GM23338 (cell line): ENCODE data around the gene METTL24. TPM values are rescaled to one million over a fixed set of nuclear protein-coding genes. Genes with fewer than 3 reads are reported as not detected.

Experiments
- ATAC-seq: fragments of 200-7000 bp; cut with Tn5 transposase; 3 replicates; pipeline ENCODE4 v1.9.1; 2020
- DNase-seq: peaks from one replicate; pipeline ENCODE4 v3.0.0-alpha.2; 2015; ENCODE audit warnings: low spot score
- H2AFZ ChIP-seq: fragments of 200-600 bp; sonication (generic); 2 replicates; pipeline ENCODE4 v1.8.0; 2016; ENCODE audit warnings: antibody characterized with exemption, mild to moderate bottlenecking, moderate library complexity
- H3F3A ChIP-seq: fragments of 200-600 bp; sonication (generic); replicated peaks from 2 replicates; pipeline ENCODE4 v1.8.0; 2017; ENCODE audit warnings: antibody characterized with exemption, mixed run types, low read depth
- H3K27ac ChIP-seq: fragments of 200-600 bp; sonication (generic); 2 replicates; pipeline ENCODE4 v1.6.1; 2016; ENCODE audit warnings: low read depth
- H3K27me3 ChIP-seq: fragments of 200-600 bp; sonication (generic); 2 replicates; pipeline ENCODE4 v1.8.0; 2016; ENCODE audit warnings: mild to moderate bottlenecking, mixed run types, moderate library complexity; ENCODE audit not compliant: insufficient read depth
- H3K36me3 ChIP-seq: fragments of 200-600 bp; sonication (generic); 2 replicates; pipeline ENCODE4 v1.8.0; 2016; ENCODE audit warnings: mild to moderate bottlenecking; ENCODE audit not compliant: insufficient read depth
- H3K4me1 ChIP-seq: fragments of 200-600 bp; sonication (generic); 2 replicates; pipeline ENCODE4 v1.8.0; 2016; ENCODE audit warnings: mild to moderate bottlenecking, moderate library complexity; ENCODE audit not compliant: insufficient read depth
- H3K4me2 ChIP-seq: fragments of 200-600 bp; sonication (generic); 2 replicates; pipeline ENCODE4 v1.7.1; 2017; ENCODE audit warnings: mixed run types
- H3K4me3 ChIP-seq: fragments of 200-600 bp; sonication (generic); 2 replicates; pipeline ENCODE4 v1.6.1; 2016; ENCODE audit warnings: mixed run types
- H3K79me2 ChIP-seq: fragments of 200-600 bp; sonication (generic); replicated peaks from 2 replicates; pipeline ENCODE4 v1.8.0; 2017; ENCODE audit warnings: mild to moderate bottlenecking; ENCODE audit not compliant: insufficient read depth
- H3K9me2 ChIP-seq: fragments of 200-600 bp; sonication (generic); 2 replicates; pipeline ENCODE4 v1.8.0; 2017; ENCODE audit not compliant: insufficient read depth
- H4K20me1 ChIP-seq: fragments of 200-600 bp; sonication (generic); replicated peaks from 2 replicates; pipeline ENCODE4 v1.8.0; 2017; ENCODE audit warnings: mild to moderate bottlenecking; ENCODE audit not compliant: insufficient read depth
- H3K27ac Mint-ChIP-seq: 2 replicates; pipeline ENCODE4 v1.8.0; 2020; ENCODE audit warnings: inconsistent platforms, mild to moderate bottlenecking, moderate library complexity, mixed read lengths
- H3K27me3 Mint-ChIP-seq: 3 replicates; pipeline ENCODE4 v1.8.0; 2022; ENCODE audit warnings: low read depth, mild to moderate bottlenecking, moderate library complexity, mixed read lengths, inconsistent platforms; ENCODE audit not compliant: insufficient read depth, poor library complexity
- H3K36me3 Mint-ChIP-seq: 3 replicates; pipeline ENCODE4 v1.8.0; 2021; ENCODE audit warnings: low read depth, mild to moderate bottlenecking, inconsistent platforms, moderate library complexity, mixed read lengths
- H3K4me1 Mint-ChIP-seq: 3 replicates; pipeline ENCODE4 v1.8.0; 2020; ENCODE audit warnings: mild to moderate bottlenecking, inconsistent platforms, mixed read lengths
- H3K4me3 Mint-ChIP-seq: 3 replicates; pipeline ENCODE4 v1.8.0; 2021; ENCODE audit warnings: moderate library complexity, mild to moderate bottlenecking, inconsistent platforms, mixed read lengths
- H3K9me3 Mint-ChIP-seq: 3 replicates; pipeline ENCODE4 v1.8.0; 2020; ENCODE audit warnings: moderate library complexity, mild to moderate bottlenecking, inconsistent platforms, mixed read lengths
- NANOG ChIP-seq: IDR thresholded peaks from 2 replicates; pipeline ENCODE4 v1.6.1; 2016; ENCODE audit warnings: antibody characterized with exemption, borderline replicate concordance
- POLR2AphosphoS5 ChIP-seq: IDR thresholded peaks from 2 replicates; pipeline ENCODE4 v1.6.1; 2016; ENCODE audit warnings: antibody characterized with exemption, low read depth
- STAT1 ChIP-seq: IDR thresholded peaks from one replicate; pipeline ENCODE4 v1.6.1; 2016; ENCODE audit warnings: antibody characterized with exemption; ENCODE audit not compliant: unreplicated experiment
- ZNF114 ChIP-seq: fragments of 250-450 bp; sonication (Bioruptor Pico); IDR thresholded peaks from 2 replicates; pipeline ENCODE4 v1.5.0; 2020; ENCODE audit warnings: mild to moderate bottlenecking, moderate library complexity
- polyA plus RNA-seq: library from polyadenylated mRNA; unstranded; fragments of >200 nt; fragmentation: Nextera tagmentation; extraction: Ambion mirVana; gene quantifications from 2 replicates; pipeline ENCODE4 v1.2.1, GENCODE V29; 2016
- total RNA-seq: library from RNA; depleted of rRNA; stranded (reverse); fragments of >200 nt; shearing (Covaris generic); gene quantifications from 2 replicates; pipeline ENCODE4 v1.2.3, GENCODE V29; 2014
- TF ChIP-seq, protein P1 (sequence below), 2 experiments: fragments of 200-600 bp in 1 of 2; sonication (generic) in 1 of 2; conservative IDR thresholded peaks; 2 replicates each; pipeline versions ENCODE4 v1.5.1 to v1.6.1; 2016 to 2017; ENCODE audit warnings: antibody characterized with exemption in 2 of 2, low read depth in 2 of 2, mild to moderate bottlenecking in 2 of 2, moderate library complexity in 1 of 2
- TF ChIP-seq, protein P2 (sequence below): IDR thresholded peaks from 2 replicates; pipeline ENCODE4 v1.6.1; 2016; ENCODE audit warnings: antibody characterized with exemption
- TF ChIP-seq, protein P3 (sequence below): fragments of 250-450 bp; sonication (Bioruptor Pico); IDR thresholded peaks from 2 replicates; pipeline ENCODE4 v1.5.0; 2020; ENCODE audit warnings: mild to moderate bottlenecking, moderate library complexity

Gene METTL24
- total and polyA plus RNA-seq, 2 experiments from 2014 or later = 0.35 TPM; not detected in 1

DNA sequence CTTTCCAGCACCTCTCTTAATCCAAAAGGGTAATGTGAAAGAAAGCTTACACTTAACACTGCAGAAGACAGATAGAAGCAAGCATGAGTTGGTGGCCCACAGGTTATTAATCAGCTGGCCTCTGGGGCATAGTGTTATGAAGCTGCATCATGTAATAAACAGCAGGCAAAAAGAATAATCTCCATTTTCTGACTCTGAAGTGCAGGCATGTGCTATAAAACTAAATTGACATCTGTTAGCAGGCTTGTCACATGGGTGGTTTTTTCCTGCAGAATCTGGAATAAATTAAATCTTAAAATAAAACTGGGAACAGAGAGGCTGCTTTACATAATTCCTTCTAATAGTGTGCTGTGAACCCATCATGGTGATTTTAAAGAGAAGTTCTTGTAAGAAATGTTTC, 73.3 kb downstream of the METTL24 start:
- peaks cover 3% of the 10 kb centered on the region; the same call in 2 of the 3 replicates for H3K9me3 Mint-ChIP-seq
- no peak for ATAC-seq
- H3K27me3 Mint-ChIP-seq = no peaks in the 10 kb centered on the region
- DNase-seq = no peak
- H3K4me3 Mint-ChIP-seq = no peak overlapping the region
- no peak for TF ChIP-seq STAT1
- Histone ChIP-seq H3K27me3 (no peaks in the 10 kb centered on the region), H3K9me2 (no peaks in the 10 kb centered on the region), H3K4me3 (no peak overlapping the region), H3K36me3 (no peaks in the 10 kb centered on the region), H3F3A (no peaks in the 10 kb centered on the region), H4K20me1 (no peaks in the 10 kb centered on the region), H3K27ac (no peak overlapping the region), H3K79me2 (no peaks in the 10 kb centered on the region), H3K4me1 (peaks cover 9% of the 10 kb centered on the region), H3K4me2 (no peak overlapping the region), H2AFZ (no peak overlapping the region; the same call in 1 of the 2 replicates)
- H3K4me1 Mint-ChIP-seq = peaks cover 8% of the 10 kb centered on the region
- H3K27ac Mint-ChIP-seq = no peak overlapping the region; the same call in 1 of the 2 replicates
- peaks cover 3% of the 10 kb centered on the region; the same call in 1 of the 3 replicates for H3K36me3 Mint-ChIP-seq

DNA sequence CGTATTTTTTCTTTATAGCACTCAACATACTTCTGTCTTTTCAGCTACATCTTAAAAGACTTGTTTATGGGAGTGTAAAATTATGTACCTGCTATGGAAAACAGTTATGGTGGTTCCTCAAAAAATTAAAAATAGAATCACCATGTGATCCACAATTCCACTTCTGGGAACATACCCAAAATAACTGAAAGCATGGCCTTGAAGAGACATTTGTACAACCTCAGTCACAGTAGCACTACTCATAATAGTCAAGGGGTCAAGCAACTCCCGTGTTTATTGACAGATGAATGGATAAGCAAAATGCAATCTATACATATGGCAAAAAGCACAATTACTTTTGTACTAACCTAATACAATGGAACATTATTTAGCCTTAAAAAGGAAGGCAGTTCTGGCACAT, 74.5 kb downstream of the METTL24 start:
- Histone ChIP-seq H3K27me3 (no peaks in the 10 kb centered on the region), H3K4me2 (no peak overlapping the region), H4K20me1 (no peaks in the 10 kb centered on the region), H3K4me1 (peaks cover 9% of the 10 kb centered on the region), H3K36me3 (no peaks in the 10 kb centered on the region), H2AFZ (no peak overlapping the region), H3K4me3 (no peak overlapping the region), H3F3A (no peaks in the 10 kb centered on the region), H3K27ac (no peak overlapping the region), H3K9me2 (no peaks in the 10 kb centered on the region), H3K79me2 (no peaks in the 10 kb centered on the region)
- TF ChIP-seq, protein P1, sequence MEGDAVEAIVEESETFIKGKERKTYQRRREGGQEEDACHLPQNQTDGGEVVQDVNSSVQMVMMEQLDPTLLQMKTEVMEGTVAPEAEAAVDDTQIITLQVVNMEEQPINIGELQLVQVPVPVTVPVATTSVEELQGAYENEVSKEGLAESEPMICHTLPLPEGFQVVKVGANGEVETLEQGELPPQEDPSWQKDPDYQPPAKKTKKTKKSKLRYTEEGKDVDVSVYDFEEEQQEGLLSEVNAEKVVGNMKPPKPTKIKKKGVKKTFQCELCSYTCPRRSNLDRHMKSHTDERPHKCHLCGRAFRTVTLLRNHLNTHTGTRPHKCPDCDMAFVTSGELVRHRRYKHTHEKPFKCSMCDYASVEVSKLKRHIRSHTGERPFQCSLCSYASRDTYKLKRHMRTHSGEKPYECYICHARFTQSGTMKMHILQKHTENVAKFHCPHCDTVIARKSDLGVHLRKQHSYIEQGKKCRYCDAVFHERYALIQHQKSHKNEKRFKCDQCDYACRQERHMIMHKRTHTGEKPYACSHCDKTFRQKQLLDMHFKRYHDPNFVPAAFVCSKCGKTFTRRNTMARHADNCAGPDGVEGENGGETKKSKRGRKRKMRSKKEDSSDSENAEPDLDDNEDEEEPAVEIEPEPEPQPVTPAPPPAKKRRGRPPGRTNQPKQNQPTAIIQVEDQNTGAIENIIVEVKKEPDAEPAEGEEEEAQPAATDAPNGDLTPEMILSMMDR (conservative IDR thresholded peaks at IDR 0.05; ENCODE audit: low read depth in 2 of 2) = no peak
- ATAC-seq (no peak), DNase-seq (no peak)
- H3K4me1 Mint-ChIP-seq = peaks cover 8% of the 10 kb centered on the region
- no peak overlapping the region for H3K4me3 Mint-ChIP-seq
- no peak overlapping the region for H3K27ac Mint-ChIP-seq
- peaks cover 3% of the 10 kb centered on the region; the same call in 1 of the 3 replicates for H3K36me3 Mint-ChIP-seq
- H3K9me3 Mint-ChIP-seq = peaks cover 4% of the 10 kb centered on the region; the same call in 2 of the 3 replicates
- H3K27me3 Mint-ChIP-seq = no peaks in the 10 kb centered on the region

DNA sequence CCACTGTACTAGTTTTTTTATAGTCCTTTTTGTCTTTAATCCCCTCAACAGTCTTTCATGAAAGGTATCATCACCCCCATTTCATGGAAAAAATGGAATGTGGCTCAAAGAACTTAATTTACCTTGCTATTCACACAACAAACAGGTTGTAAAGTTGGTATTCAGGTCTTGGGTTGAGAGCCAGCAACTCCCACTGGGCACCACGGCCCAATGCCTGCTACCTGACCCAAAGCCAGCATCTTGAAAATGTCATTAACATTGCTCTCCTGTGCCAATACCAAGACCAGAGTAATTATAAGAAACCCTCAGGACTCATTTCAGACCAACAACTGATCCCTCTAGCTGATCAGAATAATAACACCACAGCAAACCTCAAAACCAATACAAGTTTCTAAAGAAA, 75.7 kb downstream of the METTL24 start:
- TF ChIP-seq, protein P2, sequence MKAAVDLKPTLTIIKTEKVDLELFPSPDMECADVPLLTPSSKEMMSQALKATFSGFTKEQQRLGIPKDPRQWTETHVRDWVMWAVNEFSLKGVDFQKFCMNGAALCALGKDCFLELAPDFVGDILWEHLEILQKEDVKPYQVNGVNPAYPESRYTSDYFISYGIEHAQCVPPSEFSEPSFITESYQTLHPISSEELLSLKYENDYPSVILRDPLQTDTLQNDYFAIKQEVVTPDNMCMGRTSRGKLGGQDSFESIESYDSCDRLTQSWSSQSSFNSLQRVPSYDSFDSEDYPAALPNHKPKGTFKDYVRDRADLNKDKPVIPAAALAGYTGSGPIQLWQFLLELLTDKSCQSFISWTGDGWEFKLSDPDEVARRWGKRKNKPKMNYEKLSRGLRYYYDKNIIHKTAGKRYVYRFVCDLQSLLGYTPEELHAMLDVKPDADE = no peak
- no peak for TF ChIP-seq ZNF114
- TF ChIP-seq, protein P3, sequence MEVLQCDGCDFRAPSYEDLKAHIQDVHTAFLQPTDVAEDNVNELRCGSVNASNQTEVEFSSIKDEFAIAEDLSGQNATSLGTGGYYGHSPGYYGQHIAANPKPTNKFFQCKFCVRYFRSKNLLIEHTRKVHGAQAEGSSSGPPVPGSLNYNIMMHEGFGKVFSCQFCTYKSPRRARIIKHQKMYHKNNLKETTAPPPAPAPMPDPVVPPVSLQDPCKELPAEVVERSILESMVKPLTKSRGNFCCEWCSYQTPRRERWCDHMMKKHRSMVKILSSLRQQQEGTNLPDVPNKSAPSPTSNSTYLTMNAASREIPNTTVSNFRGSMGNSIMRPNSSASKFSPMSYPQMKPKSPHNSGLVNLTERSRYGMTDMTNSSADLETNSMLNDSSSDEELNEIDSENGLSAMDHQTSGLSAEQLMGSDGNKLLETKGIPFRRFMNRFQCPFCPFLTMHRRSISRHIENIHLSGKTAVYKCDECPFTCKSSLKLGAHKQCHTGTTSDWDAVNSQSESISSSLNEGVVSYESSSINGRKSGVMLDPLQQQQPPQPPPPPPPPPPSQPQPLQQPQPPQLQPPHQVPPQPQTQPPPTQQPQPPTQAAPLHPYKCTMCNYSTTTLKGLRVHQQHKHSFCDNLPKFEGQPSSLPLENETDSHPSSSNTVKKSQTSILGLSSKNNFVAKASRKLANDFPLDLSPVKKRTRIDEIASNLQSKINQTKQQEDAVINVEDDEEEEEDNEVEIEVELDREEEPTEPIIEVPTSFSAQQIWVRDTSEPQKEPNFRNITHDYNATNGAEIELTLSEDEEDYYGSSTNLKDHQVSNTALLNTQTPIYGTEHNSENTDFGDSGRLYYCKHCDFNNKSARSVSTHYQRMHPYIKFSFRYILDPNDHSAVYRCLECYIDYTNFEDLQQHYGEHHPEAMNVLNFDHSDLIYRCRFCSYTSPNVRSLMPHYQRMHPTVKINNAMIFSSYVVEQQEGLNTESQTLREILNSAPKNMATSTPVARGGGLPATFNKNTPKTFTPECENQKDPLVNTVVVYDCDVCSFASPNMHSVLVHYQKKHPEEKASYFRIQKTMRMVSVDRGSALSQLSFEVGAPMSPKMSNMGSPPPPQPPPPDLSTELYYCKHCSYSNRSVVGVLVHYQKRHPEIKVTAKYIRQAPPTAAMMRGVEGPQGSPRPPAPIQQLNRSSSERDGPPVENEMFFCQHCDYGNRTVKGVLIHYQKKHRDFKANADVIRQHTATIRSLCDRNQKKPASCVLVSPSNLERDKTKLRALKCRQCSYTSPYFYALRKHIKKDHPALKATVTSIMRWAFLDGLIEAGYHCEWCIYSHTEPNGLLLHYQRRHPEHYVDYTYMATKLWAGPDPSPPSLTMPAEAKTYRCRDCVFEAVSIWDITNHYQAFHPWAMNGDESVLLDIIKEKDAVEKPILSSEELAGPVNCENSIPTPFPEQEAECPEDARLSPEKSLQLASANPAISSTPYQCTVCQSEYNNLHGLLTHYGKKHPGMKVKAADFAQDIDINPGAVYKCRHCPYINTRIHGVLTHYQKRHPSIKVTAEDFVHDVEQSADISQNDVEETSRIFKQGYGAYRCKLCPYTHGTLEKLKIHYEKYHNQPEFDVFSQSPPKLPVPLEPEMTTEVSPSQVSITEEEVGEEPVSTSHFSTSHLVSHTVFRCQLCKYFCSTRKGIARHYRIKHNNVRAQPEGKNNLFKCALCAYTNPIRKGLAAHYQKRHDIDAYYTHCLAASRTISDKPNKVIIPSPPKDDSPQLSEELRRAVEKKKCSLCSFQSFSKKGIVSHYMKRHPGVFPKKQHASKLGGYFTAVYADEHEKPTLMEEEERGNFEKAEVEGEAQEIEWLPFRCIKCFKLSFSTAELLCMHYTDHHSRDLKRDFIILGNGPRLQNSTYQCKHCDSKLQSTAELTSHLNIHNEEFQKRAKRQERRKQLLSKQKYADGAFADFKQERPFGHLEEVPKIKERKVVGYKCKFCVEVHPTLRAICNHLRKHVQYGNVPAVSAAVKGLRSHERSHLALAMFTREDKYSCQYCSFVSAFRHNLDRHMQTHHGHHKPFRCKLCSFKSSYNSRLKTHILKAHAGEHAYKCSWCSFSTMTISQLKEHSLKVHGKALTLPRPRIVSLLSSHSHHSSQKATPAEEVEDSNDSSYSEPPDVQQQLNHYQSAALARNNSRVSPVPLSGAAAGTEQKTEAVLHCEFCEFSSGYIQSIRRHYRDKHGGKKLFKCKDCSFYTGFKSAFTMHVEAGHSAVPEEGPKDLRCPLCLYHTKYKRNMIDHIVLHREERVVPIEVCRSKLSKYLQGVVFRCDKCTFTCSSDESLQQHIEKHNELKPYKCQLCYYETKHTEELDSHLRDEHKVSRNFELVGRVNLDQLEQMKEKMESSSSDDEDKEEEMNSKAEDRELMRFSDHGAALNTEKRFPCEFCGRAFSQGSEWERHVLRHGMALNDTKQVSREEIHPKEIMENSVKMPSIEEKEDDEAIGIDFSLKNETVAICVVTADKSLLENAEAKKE = no peak
- no peak for TF ChIP-seq NANOG
- no peak for TF ChIP-seq POLR2AphosphoS5
- Mint-ChIP-seq H3K27ac (no peak overlapping the region), H3K36me3 (no peaks in the 10 kb centered on the region; the same call in 2 of the 3 replicates), H3K4me1 (peaks cover 8% of the 10 kb centered on the region), H3K27me3 (no peaks in the 10 kb centered on the region), H3K9me3 (peaks cover 4% of the 10 kb centered on the region; the same call in 2 of the 3 replicates), H3K4me3 (no peak overlapping the region)
- DNase-seq (no peak), ATAC-seq (no peak)
- Histone ChIP-seq H3K4me2 (no peak overlapping the region), H4K20me1 (no peaks in the 10 kb centered on the region), H3K4me1 (peaks cover 9% of the 10 kb centered on the region), H3K4me3 (no peak overlapping the region), H2AFZ (peak overlapping the region; percentile 20; the same call in 1 of the 2 replicates), H3K27ac (no peak overlapping the region), H3K27me3 (no peaks in the 10 kb centered on the region), H3K9me2 (0 out of 2 replicates have a peak, but pooled peaks cover 2% of the 10 kb centered on the region), H3K79me2 (no peaks in the 10 kb centered on the region), H3K36me3 (no peaks in the 10 kb centered on the region), H3F3A (no peaks in the 10 kb centered on the region)
